ENCODE data around the gene RASGRP3.

Gene RASGRP3

DNA sequence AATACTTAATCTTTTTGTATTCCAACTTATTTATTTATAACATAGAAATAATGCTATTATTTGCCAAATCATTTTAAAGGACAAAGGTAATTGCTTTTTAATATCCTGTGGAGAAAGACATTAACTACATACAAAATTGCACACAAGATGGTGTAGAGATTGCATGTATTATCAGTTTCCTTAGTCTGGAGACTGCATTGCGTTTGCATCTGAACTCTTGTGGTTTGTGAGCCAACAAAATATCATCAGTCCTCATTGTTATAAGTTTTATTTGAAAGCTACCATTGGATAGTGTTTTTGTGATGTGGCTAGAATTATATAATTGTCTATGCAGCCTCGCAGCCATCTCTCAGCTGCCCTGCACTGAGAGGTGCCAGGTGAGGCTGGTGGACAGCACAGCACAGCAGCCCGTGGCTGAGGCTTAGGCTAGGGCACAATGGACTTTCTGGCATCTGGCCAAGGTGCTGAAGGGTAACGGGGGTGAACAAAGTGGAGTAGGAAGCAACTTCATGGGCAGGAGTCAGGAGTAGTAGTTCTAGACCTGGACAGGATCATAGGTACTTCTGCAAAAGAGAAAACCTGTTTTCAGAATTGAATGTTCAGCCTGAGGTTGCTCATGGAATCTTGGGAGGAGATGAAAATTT, 15.1 kb downstream of the RASGRP3 start:
- DNase-seq (ENCODE audit: low read depth in 2 of 2): no peak

DNA sequence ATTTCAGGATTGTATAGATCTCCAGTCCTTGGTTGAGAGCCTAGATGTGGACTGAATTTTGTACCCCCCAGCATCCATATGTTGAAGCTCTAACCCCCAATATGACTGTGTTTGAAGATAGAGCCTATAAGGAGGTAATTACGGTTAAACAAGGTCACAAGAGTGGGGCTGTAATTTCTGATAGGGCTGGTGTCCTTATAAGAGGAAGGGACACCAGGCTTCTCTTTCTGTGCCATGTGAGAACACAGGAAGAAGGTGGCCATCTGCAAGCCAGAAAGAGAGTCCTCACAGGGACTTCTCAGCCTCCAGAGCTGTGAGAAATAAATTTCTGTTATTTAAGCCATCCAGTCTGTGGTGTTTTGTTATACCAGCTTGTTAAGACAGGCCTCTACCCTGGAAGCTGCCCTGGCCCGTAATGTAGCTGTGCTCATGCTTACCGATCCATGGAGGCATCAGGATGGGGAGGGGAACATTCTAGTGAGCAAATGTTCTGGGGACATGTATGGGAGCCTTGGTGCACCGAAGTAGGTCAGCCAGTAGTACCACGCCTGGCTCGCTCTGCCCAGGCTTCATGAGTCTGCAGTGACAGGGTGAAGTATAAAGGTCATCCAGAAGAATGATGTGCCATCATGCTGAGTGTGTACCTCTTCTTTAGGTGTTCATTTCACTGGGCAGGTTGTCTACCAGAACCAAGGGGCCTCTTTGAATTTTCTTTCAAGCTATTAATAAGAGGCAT, 16.1 kb downstream of the RASGRP3 start:
- DNase-seq (ENCODE audit: low read depth in 2 of 2): no peak

DNA sequence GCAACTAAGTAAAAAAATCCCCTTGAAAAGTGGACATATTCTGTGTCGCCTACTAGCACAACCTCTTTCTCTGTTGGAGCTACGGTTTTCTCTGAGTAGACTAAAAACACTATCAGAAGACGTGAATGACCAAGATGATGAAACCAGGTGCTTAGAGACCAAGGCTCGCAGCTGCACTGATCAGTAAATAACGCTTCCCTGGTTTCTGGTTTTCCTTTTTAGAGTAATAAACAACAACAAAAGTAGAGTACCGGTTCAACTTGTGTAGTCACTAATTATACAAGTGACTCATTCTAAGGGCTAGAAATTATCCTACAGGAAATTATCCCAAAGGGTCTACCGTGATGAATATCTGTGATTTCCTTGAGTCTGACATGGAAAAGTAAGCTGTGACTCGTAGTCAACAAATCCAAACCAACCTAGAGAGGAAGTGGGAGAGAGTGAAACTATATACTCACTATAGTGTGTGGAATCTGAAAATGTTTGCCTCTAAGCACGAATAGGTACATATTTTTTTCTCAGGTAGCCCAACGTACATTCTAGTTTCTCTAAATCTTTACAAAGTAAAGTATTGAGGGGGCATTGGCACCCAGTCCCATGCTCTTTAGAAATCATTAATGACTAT, 17.8 kb downstream of the RASGRP3 start:
- DNase-seq (ENCODE audit: low read depth in 2 of 2): no peak

DNA sequence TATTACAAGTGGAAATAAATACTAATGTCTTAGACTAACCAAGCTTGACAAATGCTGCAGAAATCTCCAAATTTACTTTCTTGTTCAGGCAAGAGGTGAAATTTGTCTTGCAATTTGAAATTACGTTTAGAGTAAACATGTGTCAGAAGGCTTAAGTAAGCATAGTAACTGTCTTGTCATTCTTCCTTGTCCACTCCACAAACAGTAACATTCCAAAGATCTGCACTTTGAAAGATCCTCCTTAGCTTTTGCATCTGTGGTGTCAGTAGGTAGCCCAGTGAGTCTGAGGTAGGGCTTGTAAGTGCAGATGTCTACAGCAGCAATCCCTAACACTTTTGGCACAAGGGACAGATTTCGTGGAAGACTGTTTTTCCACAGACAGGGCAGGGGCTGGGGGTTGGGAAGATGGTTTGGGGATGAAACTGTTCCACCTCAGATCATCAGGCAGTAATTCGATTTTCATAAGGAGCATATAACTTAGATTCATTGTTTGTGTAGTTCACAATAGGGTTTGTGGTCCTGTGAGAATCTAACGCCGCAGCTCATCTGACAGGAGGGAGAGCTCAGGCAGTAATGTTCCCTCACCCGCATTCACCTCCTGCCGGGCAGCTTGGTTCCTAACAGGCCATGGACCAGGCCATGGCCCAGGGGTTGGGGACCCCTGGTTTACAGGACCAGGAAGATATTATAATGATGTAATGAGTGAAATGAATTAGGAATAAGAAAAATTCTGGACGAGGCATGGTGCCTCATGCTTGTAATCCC, 18.6 kb downstream of the RASGRP3 start:
- no peak for DNase-seq (ENCODE audit: low read depth in 2 of 2)

DNA sequence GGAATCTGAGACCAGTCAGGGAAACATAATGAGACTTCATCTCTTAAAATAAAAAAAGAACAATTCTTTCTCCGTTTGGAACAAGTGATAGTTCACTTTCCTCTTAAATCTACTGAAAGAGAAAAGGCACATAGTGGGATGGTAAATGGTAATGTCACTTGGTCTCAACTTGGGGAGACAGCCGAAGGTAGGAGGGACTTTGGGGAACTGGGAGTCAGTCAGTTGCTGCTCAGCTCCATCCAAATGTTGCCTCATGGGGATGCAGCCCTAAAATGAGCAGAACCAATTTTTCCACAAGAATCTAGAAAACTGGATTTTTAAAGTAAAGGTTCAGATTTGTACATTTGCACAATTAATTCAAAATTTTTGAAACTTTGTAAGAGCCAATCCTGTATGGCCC, 19.2 kb downstream of the RASGRP3 start:
- no peak for DNase-seq (ENCODE audit: low read depth in 2 of 2)

DNA sequence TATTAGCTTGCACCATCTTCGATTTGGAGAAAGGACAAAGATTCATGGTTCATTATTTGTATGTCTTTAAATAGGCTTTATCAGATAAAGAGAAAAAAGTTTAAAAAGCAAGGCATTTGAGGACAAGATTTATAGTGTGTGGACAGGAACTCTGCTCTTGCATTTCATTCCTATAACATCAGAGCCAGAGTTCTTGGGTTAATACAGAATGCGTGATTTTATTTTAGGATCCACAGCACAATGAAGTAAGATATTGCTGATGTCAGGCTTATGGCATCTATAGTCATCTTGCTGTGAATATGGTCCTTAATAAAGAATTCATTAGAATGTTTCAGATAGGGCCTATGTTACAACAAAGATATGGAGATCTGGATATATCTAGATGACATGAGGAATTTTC, 19.7 kb downstream of the RASGRP3 start:
- no peak for DNase-seq (ENCODE audit: low read depth in 2 of 2)

DNA sequence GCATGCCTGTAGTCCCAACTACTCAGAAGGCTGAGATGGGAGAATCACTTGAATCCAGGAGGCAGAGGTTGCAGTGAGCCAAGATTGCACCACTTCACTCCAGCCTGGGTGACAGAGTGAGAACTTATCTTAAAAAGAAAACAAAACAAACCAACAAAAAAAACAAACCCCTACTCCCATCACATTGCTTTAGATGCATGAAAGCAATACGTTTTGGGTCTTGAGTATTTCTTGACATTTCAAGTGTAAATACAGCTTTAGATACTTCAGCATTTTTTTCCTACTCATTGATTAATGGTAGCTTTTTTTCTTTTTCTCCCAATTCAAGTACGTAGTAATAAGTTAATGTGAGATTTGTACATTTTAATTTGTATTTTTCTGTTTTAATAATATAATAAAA, 20.3 kb downstream of the RASGRP3 start:
- no peak for DNase-seq (ENCODE audit: low read depth in 2 of 2)

DNA sequence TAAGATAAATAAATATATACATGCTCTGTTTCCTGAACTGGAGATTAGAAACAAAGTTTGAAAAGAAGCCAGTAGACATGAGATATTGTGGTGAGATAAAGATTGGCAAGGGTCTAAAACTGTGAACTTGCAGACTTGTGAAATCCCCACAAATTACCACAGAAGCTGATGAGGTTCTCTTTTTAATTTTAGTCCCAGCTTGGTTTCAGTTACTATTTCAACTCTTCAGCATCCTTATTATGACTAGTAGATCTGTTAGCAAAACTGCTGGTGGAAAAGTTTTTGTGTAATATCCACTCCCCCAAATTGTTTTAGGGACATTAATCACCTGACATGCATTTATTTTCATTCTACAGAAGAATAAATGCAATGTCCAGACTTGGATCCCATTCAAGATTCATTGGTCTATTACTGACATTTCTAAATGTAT, 20.8 kb downstream of the RASGRP3 start:
- DNase-seq (ENCODE audit: low read depth in 2 of 2): no peak

DNA sequence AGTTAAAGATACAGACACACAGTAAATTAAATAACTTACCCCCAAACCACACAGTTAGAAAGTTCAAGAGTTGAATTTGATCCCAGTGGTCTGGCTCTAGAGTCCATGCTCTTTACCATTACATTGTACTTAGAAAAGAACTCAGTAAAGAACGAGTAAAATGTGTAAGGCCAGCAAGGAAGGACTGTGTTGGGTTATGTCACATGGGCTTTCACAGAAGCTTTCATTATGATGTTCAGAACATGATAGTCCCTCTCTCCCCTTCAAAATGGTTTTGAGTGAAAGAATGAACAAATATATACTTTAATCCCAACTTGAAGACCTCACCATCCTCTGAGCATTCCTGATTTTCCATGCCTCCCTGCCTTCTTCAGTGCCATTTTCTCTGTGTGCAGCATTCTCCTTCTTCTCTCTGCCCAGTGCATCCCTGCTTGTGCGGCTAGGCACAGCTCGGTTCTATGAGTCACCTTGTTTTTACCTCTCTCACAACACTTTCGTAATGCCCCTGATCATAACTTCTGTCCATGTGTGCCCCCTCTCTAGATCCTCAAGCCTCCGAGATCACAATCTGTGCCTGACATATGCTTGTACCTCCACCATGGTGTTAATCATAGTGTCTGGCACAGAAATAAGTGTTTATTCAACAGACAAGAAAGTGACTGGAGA, 22.0 kb downstream of the RASGRP3 start:
- DNase-seq (ENCODE audit: low read depth in 2 of 2): no peak

DNA sequence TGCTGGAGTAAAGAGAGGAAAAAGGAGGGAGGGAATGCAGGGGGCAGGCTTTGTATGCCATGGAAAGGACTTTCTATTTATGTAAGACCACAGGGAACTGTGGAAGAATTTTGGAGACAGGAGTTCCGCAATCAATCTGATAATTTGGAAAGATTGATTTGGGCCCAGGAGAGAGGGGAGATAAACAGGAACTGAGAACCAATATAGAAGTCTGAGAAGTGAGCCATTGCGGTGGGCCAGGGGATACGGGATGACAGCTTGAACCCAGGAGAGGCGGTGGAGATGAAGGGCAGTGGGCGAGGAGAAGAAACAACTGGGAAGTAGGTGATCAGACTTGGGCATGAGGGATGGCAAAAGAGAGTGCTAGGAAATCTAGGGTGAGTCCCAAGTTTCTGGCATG, 23.7 kb downstream of the RASGRP3 start:
- DNase-seq (ENCODE audit: low read depth in 2 of 2): no peak

DNA sequence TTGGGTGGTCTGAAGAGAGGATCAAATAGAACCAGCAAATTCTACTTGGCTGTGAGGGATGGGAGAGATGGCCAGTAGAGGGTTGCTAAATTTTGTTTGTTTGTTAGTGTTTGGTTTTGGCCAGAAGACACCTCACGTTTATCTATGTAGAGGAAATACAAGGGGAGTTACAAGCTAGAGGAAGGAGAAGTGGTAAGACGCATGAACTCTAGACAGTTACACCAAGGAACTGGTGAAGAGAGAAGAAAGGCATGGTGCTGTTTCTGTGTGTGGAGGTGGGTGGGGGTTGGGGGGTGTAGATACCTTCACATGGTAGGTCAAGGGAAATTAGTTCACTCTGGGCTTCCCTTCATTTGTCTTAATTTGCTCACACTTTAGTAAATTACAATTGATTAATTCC, 25.6 kb downstream of the RASGRP3 start:
- DNase-seq (ENCODE audit: low read depth in 2 of 2): no peak

DNA sequence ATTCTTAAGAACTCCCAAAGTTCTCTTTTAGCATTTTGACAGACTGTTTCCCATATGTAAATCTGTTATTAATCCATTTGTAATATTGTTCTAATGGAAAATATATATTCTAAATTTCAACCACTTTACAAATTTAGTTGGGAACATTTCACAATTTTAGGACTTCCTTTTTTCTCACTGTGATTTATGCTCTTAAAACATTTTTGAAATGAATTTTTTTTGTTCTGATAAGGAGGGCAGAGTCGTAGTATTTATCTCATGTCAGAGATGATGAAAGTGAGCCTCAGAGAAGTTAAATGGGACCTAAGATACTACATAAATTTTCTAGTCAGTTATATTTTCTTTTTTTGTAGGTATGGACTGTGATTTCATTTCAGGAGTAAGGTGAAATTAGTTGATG, 26.6 kb downstream of the RASGRP3 start:
- no peak for DNase-seq (ENCODE audit: low read depth in 2 of 2)

DNA sequence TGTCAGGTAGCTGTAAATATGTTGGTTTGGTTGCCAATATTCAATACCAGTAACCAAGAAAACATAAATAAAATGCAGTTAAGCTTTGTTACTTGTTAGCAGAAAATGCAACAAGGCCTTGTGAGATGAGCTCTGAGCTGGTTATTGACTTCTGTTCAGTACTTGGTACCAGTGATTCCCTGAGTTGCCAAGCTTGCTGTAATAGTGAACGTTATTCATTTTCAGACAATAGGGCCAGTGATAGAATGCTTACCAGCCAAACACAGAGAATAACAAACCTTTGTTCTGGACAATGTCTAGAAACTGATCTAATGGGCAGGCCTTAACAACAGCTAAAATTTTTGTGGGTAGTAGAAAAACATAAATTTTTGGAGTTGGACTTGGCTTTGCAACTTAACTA, 29.5 kb downstream of the RASGRP3 start:
- no peak for DNase-seq (ENCODE audit: low read depth in 2 of 2)

DNA sequence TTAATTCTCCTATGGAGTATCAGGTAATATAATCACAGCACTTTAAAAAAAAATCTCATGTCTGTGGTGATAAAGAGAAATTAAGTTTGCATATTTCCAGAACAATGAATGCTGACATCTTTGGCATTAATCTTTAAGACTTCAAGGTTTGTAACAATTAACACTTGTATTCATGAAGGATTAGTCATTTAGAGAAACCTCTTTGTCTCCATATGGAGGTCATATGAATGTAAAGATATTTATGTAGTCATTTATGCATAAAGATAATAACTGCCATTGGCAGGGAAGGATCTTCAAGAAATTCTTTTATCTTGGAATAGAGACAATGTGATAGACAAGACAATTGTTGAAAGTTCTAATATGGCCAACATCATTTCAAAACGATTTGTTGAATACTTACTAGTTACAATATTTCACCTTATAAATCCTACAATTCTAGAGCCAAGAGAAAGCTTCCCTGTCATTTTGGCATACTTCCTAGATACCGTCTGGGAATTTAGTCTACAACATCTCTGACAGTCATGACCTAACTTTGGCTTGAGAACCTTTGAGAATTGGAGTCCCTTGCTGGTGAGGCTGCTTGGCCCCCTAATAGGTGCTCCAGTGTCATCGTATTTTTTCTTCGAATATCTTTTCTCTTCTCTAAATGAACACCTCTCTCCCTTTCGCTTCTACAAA, 33.6 kb downstream of the RASGRP3 start:
- no peak for DNase-seq (ENCODE audit: low read depth in 2 of 2)

DNA sequence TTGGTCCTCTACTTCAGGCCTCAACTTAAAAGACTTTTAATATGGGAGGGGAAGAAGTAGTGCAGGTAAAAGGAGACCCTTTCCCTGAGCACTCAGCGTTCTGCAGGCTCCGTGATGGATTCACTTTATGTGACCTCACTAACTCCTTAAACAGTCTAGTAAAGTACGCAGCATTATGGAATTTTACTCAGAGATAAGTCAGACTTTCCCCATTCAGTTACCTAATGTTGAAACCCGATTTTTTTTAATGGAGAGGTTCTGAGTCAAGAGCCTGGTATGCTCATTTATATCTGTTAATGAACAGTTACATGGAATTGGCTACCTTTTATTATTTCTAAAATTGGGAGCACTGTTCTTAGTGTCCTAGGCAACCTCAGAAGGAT, 34.1 kb downstream of the RASGRP3 start:
- DNase-seq (ENCODE audit: low read depth in 2 of 2): no peak

DNA sequence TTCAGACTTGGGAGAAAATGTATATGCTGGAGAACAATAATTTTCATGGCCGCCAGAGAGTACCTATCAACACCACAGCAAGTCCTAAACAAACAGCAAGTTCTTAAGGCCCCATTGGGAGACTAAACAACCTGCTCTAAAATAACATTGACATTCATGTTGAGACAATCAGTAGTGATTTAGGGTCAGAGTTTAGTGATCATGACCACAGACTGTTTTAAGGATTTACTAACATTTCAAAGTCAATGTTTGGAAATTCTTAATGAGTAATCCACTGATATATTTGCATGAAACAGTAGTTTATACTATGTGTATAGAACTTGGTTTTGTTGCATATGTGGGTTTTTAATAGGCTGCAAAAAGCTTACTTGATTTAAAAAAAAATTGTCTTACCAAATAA, 34.7 kb downstream of the RASGRP3 start:
- no peak for DNase-seq (ENCODE audit: low read depth in 2 of 2)

DNA sequence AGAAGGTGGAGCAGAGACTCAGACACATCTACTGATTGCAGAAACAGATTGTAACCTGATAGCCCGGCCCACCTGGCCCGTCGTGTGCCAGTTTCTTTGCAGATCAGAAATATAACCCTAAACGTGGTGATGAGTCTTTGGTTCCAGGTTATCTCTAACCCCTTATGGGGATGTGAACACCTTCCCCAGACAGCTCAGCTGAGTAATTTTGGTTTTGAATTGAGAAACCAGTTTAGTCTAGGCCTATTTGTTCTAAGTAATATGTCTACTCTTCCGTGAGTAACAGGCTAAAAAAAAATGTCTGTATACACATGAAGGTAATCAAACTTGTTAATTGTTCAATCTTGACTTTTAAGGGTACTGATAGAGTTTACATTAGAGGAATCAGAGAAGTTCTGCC, 35.7 kb downstream of the RASGRP3 start:
- no peak for DNase-seq (ENCODE audit: low read depth in 2 of 2)

DNA sequence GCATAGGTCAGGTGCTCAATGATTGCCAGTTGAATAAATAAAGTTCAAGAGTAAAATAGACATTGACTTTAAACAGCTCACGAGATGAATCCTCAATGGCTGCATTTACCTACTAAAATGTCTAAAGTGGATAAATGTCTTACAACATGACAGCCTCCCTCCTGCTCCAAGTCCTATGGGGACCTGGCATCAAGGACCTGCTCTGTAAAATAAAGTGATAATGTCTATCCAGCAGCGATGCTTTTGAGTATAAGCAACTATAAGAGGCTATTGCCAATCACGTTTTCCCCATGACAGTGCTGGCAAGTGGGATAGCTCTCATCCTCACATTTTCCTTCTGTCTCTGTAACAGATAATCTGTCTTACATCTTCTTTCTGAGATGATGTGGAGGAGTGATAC, 37.0 kb downstream of the RASGRP3 start:
- DNase-seq (ENCODE audit: low read depth in 2 of 2): no peak

DNA sequence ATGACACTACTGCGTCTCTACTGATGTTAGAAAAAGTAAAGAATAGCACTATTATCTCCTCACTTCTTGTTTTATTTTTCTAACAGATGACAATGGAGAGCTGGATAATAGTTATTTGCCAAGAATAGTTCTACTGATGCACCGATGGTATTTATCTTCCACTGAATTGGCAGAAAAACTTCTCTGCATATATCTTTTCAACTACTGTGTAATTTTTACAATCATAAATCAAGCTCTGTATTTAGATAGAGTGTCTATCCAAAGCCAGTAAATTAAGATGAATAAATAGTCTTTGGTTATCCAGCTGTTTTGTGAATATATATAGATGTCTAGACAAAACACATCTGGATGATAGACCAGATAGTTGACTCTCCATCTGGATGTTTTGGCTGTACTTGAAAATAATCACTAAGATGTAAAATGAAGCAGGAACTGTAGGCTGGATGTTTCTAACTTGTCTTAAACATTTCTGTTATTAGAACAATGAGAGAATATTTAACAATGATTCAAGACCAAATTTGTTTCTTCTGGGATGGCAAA, 40.1 kb downstream of the RASGRP3 start:
- no peak for DNase-seq (ENCODE audit: low read depth in 2 of 2)

DNA sequence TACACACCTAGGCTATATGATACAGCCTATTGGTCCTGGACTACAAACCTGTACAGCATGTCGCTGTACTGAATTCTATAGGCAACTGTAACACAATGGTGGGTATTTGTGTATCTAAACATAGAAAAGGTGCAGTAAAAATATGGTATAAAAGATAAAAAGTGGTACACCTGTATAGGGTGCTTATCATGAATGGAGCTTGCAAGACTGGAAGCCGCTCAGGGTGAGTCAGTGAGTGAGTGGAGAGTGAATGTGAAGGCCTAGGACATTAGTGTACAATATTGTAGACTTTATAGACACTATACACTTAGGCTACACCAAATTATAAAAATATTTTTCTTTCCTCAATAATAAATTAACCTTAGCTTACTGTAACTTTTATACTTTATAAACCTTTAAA, 41.8 kb downstream of the RASGRP3 start:
- DNase-seq (ENCODE audit: low read depth in 2 of 2): no peak

DNA sequence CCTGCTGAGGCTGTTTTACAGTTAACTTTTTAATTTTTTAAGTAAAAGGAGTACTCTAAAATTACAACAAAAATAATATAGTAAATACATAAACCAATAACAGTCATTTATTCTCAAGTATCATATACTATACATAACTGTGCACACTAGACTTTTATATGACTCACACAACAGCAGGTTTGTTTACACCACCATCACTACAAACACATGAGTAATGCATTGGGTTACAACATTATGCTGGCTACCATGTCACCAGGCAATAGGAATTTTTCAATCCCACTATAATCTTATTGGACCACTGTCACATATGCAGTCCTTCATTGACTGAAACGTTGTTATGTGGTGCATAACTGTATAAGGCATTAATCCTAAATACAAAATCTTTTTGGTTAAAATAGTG, 42.5 kb downstream of the RASGRP3 start:
- no peak for DNase-seq (ENCODE audit: low read depth in 2 of 2)
